HepG2 (cell line): ENCODE results near the gene TRIM8. TPM values are rescaled to one million over a fixed set of nuclear protein-coding genes. Genes with fewer than 3 reads are reported as not detected.

Source experiments
- ARID5B ChIP-seq: IDR thresholded peaks from 2 replicates; pipeline ENCODE4 v1.4.0; 2020; ENCODE audit warnings: mild to moderate bottlenecking, missing genetic modification reagents
- ASH2L ChIP-seq: fragments of 300-600, 200-600 bp; sonication (generic); IDR thresholded peaks from 2 replicates; pipeline ENCODE4 v1.7.0; 2017; ENCODE audit warnings: low read depth, mild to moderate bottlenecking, moderate library complexity, mixed read lengths, low read length; ENCODE audit not compliant: insufficient read length
- ISX ChIP-seq: sonication (generic); formaldehyde crosslinking; conservative IDR thresholded peaks from 2 replicates; pipeline ENCODE4 v1.5.0; 2020; ENCODE audit warnings: missing genetic modification reagents
- MTERF4 ChIP-seq: sonication (generic); formaldehyde crosslinking; IDR thresholded peaks from 2 replicates; pipeline ENCODE4 v1.8.0; 2023; ENCODE audit warnings: mild to moderate bottlenecking, missing genetic modification reagents
- NCOR1 ChIP-seq: fragments of 200-600 bp; sonication (generic); IDR thresholded peaks from 2 replicates; pipeline ENCODE4 v1.7.0; 2017; ENCODE audit warnings: antibody characterized with exemption, low read length, borderline replicate concordance
- RCOR2 ChIP-seq: IDR thresholded peaks from 2 replicates; pipeline ENCODE4 v1.6.1; 2016; ENCODE audit warnings: missing biosample characterization, missing genetic modification reagents
- TSC22D2 ChIP-seq: sonication (generic); formaldehyde crosslinking; IDR thresholded peaks from 2 replicates; pipeline ENCODE4 v1.5.1; 2020; ENCODE audit warnings: missing genetic modification reagents, mild to moderate bottlenecking, borderline replicate concordance
- ZC3H4 ChIP-seq: sonication (generic); formaldehyde crosslinking; IDR thresholded peaks from 2 replicates; pipeline ENCODE4 v1.4.0; 2020; ENCODE audit warnings: missing genetic modification reagents, borderline replicate concordance
- ZIK1 ChIP-seq: sonication (generic); formaldehyde crosslinking; IDR thresholded peaks from 2 replicates; pipeline ENCODE4 v1.5.0; 2020; ENCODE audit warnings: mild to moderate bottlenecking, low read depth, missing genetic modification reagents, borderline replicate concordance
- ZNF136 ChIP-seq: sonication (generic); formaldehyde crosslinking; IDR thresholded peaks from 2 replicates; pipeline ENCODE4 v1.8.1; 2022; ENCODE audit warnings: low read depth, mild to moderate bottlenecking, moderate library complexity, missing genetic modification reagents
- ZNF282 ChIP-seq: fragments of 450-650 bp; IDR thresholded peaks from 2 replicates; pipeline ENCODE4 v1.6.1; 2018; ENCODE audit not compliant: partially characterized antibody
- ZNF30 ChIP-seq: sonication (generic); formaldehyde crosslinking; IDR thresholded peaks from 2 replicates; pipeline ENCODE4 v1.5.0; 2020; ENCODE audit warnings: mild to moderate bottlenecking, missing genetic modification reagents
- ZNF414 ChIP-seq: sonication (generic); formaldehyde crosslinking; IDR thresholded peaks from 2 replicates; pipeline ENCODE4 v1.5.0; 2020; ENCODE audit warnings: missing genetic modification reagents
- ZNF451 ChIP-seq: sonication (generic); formaldehyde crosslinking; IDR thresholded peaks from 2 replicates; pipeline ENCODE4 v1.5.0; 2020; ENCODE audit warnings: mild to moderate bottlenecking, missing genetic modification reagents
- ZNF598 ChIP-seq: sonication (generic); formaldehyde crosslinking; IDR thresholded peaks from 2 replicates; pipeline ENCODE4 v1.5.1; 2020; ENCODE audit warnings: mild to moderate bottlenecking, missing genetic modification reagents, borderline replicate concordance
- ZNF660 ChIP-seq: sonication (generic); formaldehyde crosslinking; IDR thresholded peaks from 2 replicates; pipeline ENCODE4 v1.5.1; 2020; ENCODE audit warnings: mild to moderate bottlenecking, low read depth, missing genetic modification reagents, borderline replicate concordance
- ZNF674 ChIP-seq: sonication (generic); formaldehyde crosslinking; IDR thresholded peaks from 2 replicates; pipeline ENCODE4 v1.5.0; 2020; ENCODE audit warnings: low read depth, mild to moderate bottlenecking, missing genetic modification reagents
- ZSCAN12 ChIP-seq: sonication (generic); formaldehyde crosslinking; IDR thresholded peaks from 2 replicates; pipeline ENCODE4 v1.9.0; 2021; ENCODE audit warnings: mild to moderate bottlenecking, missing genetic modification reagents
- polyA plus RNA-seq, 8 experiments: library from polyadenylated mRNA; depleted of rRNA in 3 of 8; stranded (reverse) in 7 of 8; unstranded in 1 of 8; fragments of >200 nt; fragmentation: Illumina TruSeq in 4 of 8; extraction: Trizol in 4 of 8; gene quantifications; 2 replicates each; pipeline versions ENCODE4 v1.2.1 to v1.2.3, GENCODE V29; 2011 to 2016; ENCODE audit warnings: low read depth in 4 of 8, missing spikeins in 1 of 8, mixed read lengths in 1 of 8; ENCODE audit not compliant: insufficient read depth in 1 of 8
- total RNA-seq, 5 experiments: library from RNA; depleted of rRNA; stranded (reverse); fragments of >200 nt; fragmentation: Illumina TruSeq; extraction: Trizol; gene quantifications; 2 replicates each; pipeline ENCODE4 v1.2.3, GENCODE V29; 2016; ENCODE audit warnings: low read depth in 1 of 5
- TF ChIP-seq, protein P1 (sequence below): IDR thresholded peaks from 2 replicates; pipeline ENCODE4 v1.6.1; 2016; ENCODE audit warnings: mild to moderate bottlenecking

Gene TRIM8
- total and polyA plus RNA-seq, 2 of the 13 experiments (the other 11 are each of a cell fraction or from before 2014, with no cell fraction given) = 38.9 to 66.5 TPM

DNA sequence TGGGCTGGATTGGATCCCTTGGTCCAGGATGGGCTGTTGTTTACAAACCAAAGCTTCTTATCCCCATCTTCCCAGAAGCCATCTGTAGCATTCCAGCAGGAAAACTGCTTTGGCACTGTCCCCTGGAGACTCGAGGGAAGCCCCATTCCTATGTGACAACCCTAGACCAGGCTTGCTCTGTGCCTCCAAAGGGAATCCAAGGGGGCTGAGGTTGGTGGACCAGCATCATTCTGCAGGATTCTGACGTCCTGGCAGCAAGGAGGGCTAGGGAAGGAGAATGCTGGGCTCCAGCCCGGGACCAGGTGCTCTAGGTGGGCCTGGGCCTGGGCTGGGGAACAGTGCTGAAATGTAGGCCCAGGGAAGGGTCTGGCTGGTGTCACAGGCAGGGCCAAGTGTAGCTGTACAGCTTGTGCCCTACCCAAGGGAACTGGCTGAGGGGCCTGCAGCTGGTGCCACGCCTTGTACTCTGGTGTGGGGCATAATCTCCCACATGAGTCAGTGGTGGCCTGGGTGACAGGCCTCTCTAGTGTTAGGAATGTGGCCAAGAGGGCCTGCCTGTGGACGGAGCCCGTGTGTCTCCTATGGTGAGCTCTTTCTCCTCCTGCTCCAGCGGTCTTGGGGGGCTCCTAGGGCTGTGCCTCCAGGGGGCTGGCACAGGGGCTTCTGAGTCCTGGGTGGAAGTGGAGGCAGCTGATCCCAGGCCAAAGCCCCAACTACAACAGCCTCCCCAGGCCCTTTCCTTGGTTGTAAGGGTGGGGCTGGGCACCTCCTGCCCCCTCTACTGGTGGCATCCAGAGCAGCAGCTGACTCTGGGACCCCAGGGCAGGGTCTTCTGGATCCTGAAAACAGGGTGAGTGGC lies 25.2 kb downstream of the TRIM8 start (continued):
- TF ChIP-seq TSC22D2 (CRISPR knock-in tag) = no peak
- TF ChIP-seq ZNF451 (CRISPR knock-in tag) = no peak
- TF ChIP-seq ZNF282 = no peak
- TF ChIP-seq ZSCAN12 (CRISPR knock-in tag) = no peak
- TF ChIP-seq MTERF4 (CRISPR knock-in tag) = no peak
- TF ChIP-seq NCOR1 = no peak
- no peak for TF ChIP-seq ZNF136
- no peak for TF ChIP-seq ZNF674 (CRISPR knock-in tag)
- TF ChIP-seq ZNF660 = no peak
- no peak for TF ChIP-seq ZNF414 (CRISPR knock-in tag)
- TF ChIP-seq ASH2L = peak; percentile 36
- TF ChIP-seq ZC3H4 (CRISPR knock-in tag) = no peak
- no peak for TF ChIP-seq ZNF30
- no peak for TF ChIP-seq ZIK1
- TF ChIP-seq ZNF598 = peak; percentile 30; the same call in 1 of the 2 replicates
- no peak for TF ChIP-seq RCOR2 (CRISPR knock-in tag)
- TF ChIP-seq, protein P1, sequence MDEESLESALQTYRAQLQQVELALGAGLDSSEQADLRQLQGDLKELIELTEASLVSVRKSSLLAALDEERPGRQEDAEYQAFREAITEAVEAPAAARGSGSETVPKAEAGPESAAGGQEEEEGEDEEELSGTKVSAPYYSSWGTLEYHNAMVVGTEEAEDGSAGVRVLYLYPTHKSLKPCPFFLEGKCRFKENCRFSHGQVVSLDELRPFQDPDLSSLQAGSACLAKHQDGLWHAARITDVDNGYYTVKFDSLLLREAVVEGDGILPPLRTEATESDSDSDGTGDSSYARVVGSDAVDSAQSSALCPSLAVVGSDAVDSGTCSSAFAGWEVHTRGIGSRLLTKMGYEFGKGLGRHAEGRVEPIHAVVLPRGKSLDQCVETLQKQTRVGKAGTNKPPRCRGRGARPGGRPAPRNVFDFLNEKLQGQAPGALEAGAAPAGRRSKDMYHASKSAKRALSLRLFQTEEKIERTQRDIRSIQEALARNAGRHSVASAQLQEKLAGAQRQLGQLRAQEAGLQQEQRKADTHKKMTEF (CRISPR knock-in tag) = no peak
- no peak for TF ChIP-seq ARID5B (CRISPR knock-in tag)
- no peak for TF ChIP-seq ISX (CRISPR knock-in tag)
